ENCODE data around the gene PDE4A. TPM values are rescaled to one million over a fixed set of nuclear protein-coding genes. Genes with fewer than 3 reads are reported as not detected.

PDE4A gene
- total and polyA plus RNA-seq, 2 of the 13 experiments (the other 11 are each of a cell fraction or from before 2014, with no cell fraction given) = 1.1 to 4.1 TPM

GRCh38 chr19:10503002-10503789 is 82.9 kb downstream of the PDE4A start, which contains the start of gene KEAP1 (continued):
- TF ChIP-seq SNAI1 (CRISPR knock-in tag; IDR thresholded peaks at IDR 0.05; ENCODE audit: borderline replicate concordance) (no peak), RNF219 (CRISPR knock-in tag; IDR thresholded peaks at IDR 0.05) (peak; percentile 23; the same call in 1 of the 2 replicates), ZNF883 (CRISPR knock-in tag; IDR thresholded peaks at IDR 0.05; ENCODE audit: not compliant biosample characterization) (peak; percentile 70), ZNF20 (CRISPR knock-in tag; IDR thresholded peaks at IDR 0.05) (no peak), HNF4G (IDR thresholded peaks at IDR 0.05; ENCODE audit: borderline replicate concordance, low read depth, low read length) (no peak), HNF4G (CRISPR knock-in tag; IDR thresholded peaks at IDR 0.05; ENCODE audit: borderline replicate concordance, low read depth) (no peak), DDIT3 (CRISPR knock-in tag; IDR thresholded peaks at IDR 0.05) (no peak), ZNF747 (CRISPR knock-in tag; IDR thresholded peaks at IDR 0.05; ENCODE audit: borderline replicate concordance) (no peak), RFX1 (IDR thresholded peaks at IDR 0.05) (no peak), ZNF782 (CRISPR knock-in tag; IDR thresholded peaks at IDR 0.05; ENCODE audit: borderline replicate concordance) (peak; percentile 39; the same call in 1 of the 2 replicates), WIZ (CRISPR knock-in tag; IDR thresholded peaks at IDR 0.05) (no peak), IRX3 (CRISPR knock-in tag; IDR thresholded peaks at IDR 0.05; ENCODE audit: borderline replicate concordance, low read depth) (peak; percentile 9; the same call in 1 of the 2 replicates), KDM5A (IDR thresholded peaks at IDR 0.05; ENCODE audit: borderline replicate concordance, low read length) (no peak), CBX5 (CRISPR knock-in tag; IDR thresholded peaks at IDR 0.05; ENCODE audit: borderline replicate concordance) (peak; percentile 14; the same call in 1 of the 2 replicates), SRSF9 (IDR thresholded peaks at IDR 0.05; ENCODE audit: borderline replicate concordance, insufficient read depth, low read depth, low read length, poor library complexity, severe bottlenecking) (no peak), THAP11 (CRISPR knock-in tag; IDR thresholded peaks at IDR 0.05) (no peak), ZFP1 (CRISPR knock-in tag; IDR thresholded peaks at IDR 0.05) (no peak), MEIS2 (CRISPR knock-in tag; IDR thresholded peaks at IDR 0.05) (no peak; the same call in none of the 2 replicates)
- TF ChIP-seq, protein P1, sequence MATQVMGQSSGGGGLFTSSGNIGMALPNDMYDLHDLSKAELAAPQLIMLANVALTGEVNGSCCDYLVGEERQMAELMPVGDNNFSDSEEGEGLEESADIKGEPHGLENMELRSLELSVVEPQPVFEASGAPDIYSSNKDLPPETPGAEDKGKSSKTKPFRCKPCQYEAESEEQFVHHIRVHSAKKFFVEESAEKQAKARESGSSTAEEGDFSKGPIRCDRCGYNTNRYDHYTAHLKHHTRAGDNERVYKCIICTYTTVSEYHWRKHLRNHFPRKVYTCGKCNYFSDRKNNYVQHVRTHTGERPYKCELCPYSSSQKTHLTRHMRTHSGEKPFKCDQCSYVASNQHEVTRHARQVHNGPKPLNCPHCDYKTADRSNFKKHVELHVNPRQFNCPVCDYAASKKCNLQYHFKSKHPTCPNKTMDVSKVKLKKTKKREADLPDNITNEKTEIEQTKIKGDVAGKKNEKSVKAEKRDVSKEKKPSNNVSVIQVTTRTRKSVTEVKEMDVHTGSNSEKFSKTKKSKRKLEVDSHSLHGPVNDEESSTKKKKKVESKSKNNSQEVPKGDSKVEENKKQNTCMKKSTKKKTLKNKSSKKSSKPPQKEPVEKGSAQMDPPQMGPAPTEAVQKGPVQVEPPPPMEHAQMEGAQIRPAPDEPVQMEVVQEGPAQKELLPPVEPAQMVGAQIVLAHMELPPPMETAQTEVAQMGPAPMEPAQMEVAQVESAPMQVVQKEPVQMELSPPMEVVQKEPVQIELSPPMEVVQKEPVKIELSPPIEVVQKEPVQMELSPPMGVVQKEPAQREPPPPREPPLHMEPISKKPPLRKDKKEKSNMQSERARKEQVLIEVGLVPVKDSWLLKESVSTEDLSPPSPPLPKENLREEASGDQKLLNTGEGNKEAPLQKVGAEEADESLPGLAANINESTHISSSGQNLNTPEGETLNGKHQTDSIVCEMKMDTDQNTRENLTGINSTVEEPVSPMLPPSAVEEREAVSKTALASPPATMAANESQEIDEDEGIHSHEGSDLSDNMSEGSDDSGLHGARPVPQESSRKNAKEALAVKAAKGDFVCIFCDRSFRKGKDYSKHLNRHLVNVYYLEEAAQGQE (IDR thresholded peaks at IDR 0.05; ENCODE audit: borderline replicate concordance in 1 of 2, low read depth in 1 of 2, low read length in 2 of 2) = no peak
- TF ChIP-seq, protein P2, sequence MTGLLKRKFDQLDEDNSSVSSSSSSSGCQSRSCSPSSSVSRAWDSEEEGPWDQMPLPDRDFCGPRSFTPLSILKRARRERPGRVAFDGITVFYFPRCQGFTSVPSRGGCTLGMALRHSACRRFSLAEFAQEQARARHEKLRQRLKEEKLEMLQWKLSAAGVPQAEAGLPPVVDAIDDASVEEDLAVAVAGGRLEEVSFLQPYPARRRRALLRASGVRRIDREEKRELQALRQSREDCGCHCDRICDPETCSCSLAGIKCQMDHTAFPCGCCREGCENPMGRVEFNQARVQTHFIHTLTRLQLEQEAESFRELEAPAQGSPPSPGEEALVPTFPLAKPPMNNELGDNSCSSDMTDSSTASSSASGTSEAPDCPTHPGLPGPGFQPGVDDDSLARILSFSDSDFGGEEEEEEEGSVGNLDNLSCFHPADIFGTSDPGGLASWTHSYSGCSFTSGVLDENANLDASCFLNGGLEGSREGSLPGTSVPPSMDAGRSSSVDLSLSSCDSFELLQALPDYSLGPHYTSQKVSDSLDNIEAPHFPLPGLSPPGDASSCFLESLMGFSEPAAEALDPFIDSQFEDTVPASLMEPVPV (CRISPR knock-in tag; IDR thresholded peaks at IDR 0.05) = peak; percentile 64; the same call in 1 of the 2 replicates
